Measurements from ENCODE around the gene CANX. TPM values are rescaled to one million over a fixed set of nuclear protein-coding genes. Genes with fewer than 3 reads are reported as not detected.

The CANX gene
- total RNA-seq, 3 donors from 2014 or later: 485 to 598 (median 521) TPM

DNA sequence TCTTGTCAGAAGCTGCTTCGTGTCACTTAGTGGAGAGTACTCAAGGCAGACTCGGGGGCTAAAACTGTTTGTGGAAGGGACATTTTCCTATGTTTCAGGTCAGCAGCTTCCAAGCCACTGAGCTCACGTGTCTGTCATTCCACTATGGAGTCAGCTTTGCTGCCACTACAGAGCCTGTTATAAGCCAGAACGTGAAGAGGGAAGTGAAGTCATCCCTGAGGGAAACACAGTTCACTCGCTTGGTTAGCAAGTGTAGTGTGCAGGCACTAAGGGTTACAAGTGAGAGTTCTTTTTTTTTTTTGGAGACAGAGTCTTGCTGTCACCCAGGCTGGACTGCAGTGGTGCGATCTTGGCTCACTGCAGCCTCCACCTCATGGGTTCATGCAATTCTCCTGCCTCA, 70.5 kb downstream of the CANX start:
- no peak for DNase-seq

DNA sequence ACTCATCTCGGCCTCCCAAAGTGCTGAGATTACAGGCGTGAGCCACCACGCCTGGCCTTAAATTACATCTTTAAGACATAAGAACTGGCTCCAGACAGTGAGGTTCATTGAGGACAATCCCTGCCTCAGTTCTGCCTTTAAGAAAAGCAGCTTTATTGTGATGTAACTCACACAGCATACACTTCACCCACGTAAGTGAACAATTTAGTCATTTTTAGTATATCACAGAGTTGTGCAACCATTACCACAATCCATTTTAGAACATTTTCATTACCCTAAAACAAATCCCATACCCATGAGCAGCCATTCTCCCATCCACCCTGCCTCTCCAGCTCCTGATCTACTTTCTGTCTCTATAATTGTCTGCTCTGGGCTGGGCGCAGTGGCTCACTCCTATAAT, 71.0 kb downstream of the CANX start:
- Histone ChIP-seq H3K4me3 (no peak overlapping the region), H3K36me3 (ENCODE audit: low read depth) (peaks cover 12% of the 10 kb centered on the region), H3K4me1 (ENCODE audit: low read depth) (no peaks in the 10 kb centered on the region), H3K9me3 (no peaks in the 10 kb centered on the region)
- no peak for TF ChIP-seq CTCF (IDR thresholded peaks at IDR 0.05)
- ATAC-seq (no peak), DNase-seq (no peak)
- intact Hi-C loops (cut with DNase I, micrococcal nuclease): no loop called here

More for the DNA sequence above, 70.5 kb downstream of the CANX start:
- Histone ChIP-seq H3K4me3 (no peak overlapping the region), H3K9me3 (no peaks in the 10 kb centered on the region), H3K36me3 (ENCODE audit: low read depth) (peaks cover 12% of the 10 kb centered on the region), H3K4me1 (ENCODE audit: low read depth) (no peaks in the 10 kb centered on the region)
- ATAC-seq: no peak
- intact Hi-C loops (cut with DNase I, micrococcal nuclease): no loop called here
- TF ChIP-seq CTCF (IDR thresholded peaks at IDR 0.05): no peak

DNA sequence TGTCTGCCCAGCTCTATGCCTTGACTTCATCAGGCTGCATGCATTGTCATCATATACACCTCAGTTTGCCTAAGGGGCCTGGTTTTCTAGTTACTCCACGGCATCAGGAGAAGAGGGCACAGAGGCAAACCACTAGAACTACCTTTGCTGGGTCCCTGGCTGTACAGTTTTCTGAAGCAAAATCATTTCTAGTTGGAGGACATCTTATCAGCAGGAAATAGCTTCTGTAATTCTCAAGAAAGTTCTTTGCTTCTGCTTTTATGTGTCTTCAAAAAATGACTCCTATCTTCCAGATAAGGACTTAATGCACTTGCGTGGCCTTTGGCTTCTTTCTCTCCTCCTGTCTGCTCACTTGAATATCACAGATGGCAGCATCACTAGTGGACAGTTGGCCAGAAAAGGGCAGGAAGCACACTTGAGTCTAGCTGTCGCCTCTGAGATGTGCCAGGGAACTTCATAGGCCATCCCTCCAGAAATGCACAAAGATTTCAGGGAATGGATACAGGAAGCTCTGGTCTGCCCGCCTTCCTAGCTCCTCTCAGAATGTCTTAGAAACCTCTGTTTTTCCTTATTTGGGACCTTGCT, 72.6 kb downstream of the CANX start:
- no peak for TF ChIP-seq CTCF (IDR thresholded peaks at IDR 0.05)
- Histone ChIP-seq H3K4me3 (no peak overlapping the region), H3K9me3 (no peaks in the 10 kb centered on the region), H3K36me3 (ENCODE audit: low read depth) (peaks cover 6% of the 10 kb centered on the region), H3K4me1 (ENCODE audit: low read depth) (no peaks in the 10 kb centered on the region)
- ATAC-seq (no peak), DNase-seq (no peak)
- intact Hi-C loops (cut with DNase I, micrococcal nuclease): no loop called here

DNA sequence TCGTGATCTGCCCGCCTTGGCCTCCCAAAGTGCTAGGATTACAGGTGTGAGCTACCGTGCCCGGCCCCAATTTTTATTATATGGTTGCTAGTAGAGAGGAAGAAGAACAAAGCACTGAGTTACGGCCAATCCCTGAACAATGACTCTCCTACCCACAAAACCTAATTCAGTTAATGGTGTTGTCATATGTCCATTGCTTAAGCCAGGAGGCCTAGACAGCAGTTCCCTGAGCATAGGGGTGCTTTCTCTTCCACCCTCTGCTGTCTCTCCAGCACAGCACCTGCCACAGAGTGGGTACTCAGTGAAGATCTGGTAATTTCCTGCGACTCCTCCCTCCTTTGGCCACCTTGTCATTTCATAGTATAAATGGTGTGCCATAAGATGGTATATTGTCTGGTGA, 73.6 kb downstream of the CANX start:
- Histone ChIP-seq H3K36me3 (ENCODE audit: low read depth) (peaks cover 6% of the 10 kb centered on the region), H3K4me3 (no peak overlapping the region), H3K4me1 (ENCODE audit: low read depth) (no peaks in the 10 kb centered on the region), H3K9me3 (no peaks in the 10 kb centered on the region)
- ATAC-seq: no peak
- intact Hi-C loops (cut with DNase I, micrococcal nuclease): no loop called here
- TF ChIP-seq CTCF (IDR thresholded peaks at IDR 0.05): no peak
- no peak for DNase-seq

GRCh38 chr5:179773686-179774040, 74.9 kb downstream of the CANX start:
- ATAC-seq: no peak
- no peaks in the 10 kb centered on the region for H3K9me3 ChIP-seq
- peaks cover 6% of the 10 kb centered on the region for H3K36me3 ChIP-seq (ENCODE audit: low read depth)
- no peak for DNase-seq
- TF ChIP-seq CTCF (IDR thresholded peaks at IDR 0.05): no peak
- H3K4me3 ChIP-seq: no peak overlapping the region
- intact Hi-C loops (cut with DNase I, micrococcal nuclease): no loop called here
- no peaks in the 10 kb centered on the region for H3K4me1 ChIP-seq (ENCODE audit: low read depth)

DNA sequence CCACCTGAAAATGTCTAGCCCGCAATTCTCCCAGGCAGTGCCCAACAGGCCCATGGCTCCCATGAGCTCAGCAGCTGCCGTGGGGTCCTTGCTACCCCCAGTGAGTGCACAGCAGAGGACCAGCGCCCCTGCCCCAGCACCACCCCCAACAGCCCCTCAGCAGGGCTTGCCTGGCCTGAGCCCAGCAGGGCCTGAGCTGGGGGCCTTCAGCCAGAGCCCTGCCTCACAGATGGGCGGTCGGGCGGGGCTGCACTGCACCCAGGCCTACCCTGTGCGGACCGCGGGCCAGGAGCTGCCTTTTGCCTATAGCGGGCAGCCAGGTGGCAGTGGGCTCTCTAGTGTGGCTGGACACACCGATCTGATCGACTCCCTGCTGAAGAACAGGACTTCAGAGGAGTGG, 75.7 kb downstream of the CANX start:
- Histone ChIP-seq H3K9me3 (no peaks in the 10 kb centered on the region), H3K36me3 (ENCODE audit: low read depth) (peaks cover 6% of the 10 kb centered on the region), H3K4me1 (ENCODE audit: low read depth) (no peaks in the 10 kb centered on the region), H3K4me3 (no peak overlapping the region)
- DNase-seq: no peak
- no peak for TF ChIP-seq CTCF (IDR thresholded peaks at IDR 0.05)
- intact Hi-C loops (cut with DNase I, micrococcal nuclease): no loop called here
- ATAC-seq: peak; percentile 9
